Activated T-cell treated with anti-CD3 and anti-CD28 coated beads for 4 hours (primary cell): ENCODE measurements around the gene LPP.
A peak's percentile ranks its signal among the peaks of the same experiment; 100 is the strongest.

ENCODE experiments used
- DNase-seq: peaks from one replicate; pipeline ENCODE4 v3.0.0-alpha.2; 2020

The LPP gene

GRCh38 chr3:188780193-188781147 is 626.5 kb downstream of the LPP start:
- no peak for DNase-seq

GRCh38 chr3:188782613-188783124 is 628.7 kb downstream of the LPP start:
- DNase-seq, result no peak

DNA sequence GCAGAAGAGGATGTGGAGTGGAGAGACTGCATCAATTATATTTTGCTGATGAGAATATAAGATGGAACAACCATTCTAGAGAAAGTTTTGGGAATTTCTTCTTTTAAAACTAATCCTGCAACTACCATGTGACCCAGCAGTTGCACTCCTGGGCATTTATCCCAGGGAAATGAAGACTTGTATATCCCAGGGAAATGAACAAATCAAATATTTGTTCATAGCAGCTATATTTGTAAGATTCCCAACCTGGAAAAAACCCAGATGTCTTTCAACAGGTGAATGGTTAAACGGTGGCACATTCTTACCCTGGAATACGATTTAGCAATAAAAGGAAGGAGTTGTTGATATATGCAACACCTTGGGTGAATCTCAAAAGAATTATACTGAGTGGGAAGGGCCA is 632.5 kb downstream of the LPP start:
- no peak for DNase-seq

GRCh38 chr3:188788621-188789081 is 634.7 kb downstream of the LPP start:
- peak; percentile 52 for DNase-seq

DNA sequence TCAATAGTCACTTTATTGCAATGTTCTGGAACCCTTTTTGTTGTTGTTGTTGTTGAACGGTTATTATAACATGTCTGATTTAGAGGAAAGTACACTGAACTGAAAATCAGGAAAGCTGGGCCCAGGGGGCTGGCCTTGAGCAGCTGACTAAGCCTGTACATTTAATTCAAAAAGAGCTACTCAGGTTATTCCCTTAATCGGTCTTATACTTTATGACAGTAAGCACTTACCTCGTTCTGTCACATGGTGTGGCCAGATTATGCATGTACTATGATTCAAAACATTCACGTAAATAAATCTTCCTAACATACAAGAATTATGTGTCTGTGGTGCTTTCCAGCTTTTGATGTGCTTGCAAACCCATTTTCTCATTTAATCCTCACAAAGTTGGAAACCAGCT is 635.3 kb downstream of the LPP start:
- no peak for DNase-seq

DNA sequence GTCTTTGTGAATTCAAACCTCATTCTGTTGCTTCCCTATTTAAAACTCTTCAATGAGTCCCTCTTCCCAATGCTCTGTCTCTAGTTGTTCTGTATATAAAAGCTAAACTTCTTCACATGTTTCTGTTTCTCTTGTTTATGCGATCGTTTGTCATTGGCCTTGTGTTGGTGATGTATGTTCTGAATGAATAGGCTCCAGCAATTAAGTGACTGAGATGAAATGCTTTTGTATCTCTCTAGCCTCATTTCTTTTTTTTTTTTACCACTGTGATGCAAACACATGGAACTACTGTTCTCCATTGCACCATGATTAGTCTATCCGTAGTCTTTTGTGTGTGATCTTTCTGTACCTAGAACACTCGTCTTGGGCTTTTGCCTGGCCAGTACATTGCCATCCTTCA is 637.4 kb downstream of the LPP start:
- DNase-seq, result no peak

DNA sequence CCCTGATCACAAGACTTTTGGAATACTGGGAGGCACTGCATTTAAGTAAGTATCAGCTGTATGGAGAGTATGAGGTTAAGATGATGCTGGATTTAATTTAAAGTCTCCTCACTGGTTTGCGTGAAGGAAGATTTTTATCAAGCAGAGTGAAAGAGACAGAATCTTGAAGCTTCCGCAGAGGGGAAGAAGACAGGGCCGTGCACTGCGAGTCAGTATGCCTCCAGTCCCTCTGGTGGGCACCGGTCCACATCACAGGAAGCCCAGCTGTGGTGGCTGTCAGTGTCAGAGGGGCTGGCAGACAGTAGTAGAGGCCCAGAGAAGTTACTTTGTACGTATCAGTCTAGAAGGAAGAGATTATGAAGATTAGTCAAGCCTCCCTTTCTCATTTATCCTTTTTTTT is 638.8 kb downstream of the LPP start:
- DNase-seq, result no peak

- no peak for DNase-seq
Observed at GRCh38 chr3:188796122-188796631, 642.2 kb downstream of the LPP start.

GRCh38 chr3:188797045-188797444 is 643.1 kb downstream of the LPP start:
- DNase-seq, result no peak

DNA sequence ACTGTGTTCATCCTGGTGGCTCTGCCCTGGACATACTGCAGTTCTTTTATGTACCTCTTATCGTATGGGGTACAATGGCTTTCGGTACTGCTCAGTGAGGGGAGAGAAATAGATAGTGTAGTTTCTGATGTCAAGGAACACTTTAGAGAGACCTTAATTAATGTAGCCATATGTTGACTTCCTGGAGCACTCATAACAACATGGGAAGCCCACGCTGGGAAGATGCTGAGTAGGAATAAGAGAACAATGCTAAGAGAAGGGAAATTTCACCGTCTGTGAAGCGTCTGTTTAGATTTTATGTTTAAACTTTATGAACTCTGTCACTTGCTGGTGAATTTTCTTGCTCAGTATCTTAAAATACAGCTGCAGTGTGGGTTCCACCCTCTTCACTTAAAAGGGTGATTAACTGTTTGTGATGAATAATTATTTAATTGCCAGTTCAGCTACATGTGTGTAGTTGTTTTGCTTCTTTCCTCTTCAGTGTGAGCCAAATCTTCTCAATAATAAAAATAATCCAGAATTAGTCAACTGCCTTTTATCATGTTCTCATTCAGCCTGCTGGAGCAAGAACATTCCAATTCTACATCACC is 644.7 kb downstream of the LPP start:
- no peak for DNase-seq

- DNase-seq, result no peak
Observed at GRCh38 chr3:188801393-188801792, 647.4 kb downstream of the LPP start.

DNA sequence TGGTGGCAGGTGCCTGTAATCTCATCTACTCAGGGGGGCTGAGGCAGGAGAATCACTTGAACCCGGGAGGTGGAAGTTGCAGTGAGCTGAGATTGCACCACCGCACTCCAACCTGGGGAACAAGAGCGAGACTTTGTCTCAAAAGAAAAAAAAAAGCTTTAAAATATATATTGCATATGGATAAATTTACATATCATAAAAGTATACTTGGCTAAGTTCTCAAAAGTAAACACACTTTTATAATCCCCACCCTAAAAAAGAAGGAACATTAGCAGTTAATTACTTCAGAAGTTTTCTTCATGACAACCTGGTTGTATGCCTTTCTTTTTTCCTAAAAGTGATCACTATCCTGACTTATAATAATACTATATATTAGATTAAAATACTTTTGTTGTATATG is 648.7 kb downstream of the LPP start:
- no peak for DNase-seq

DNA sequence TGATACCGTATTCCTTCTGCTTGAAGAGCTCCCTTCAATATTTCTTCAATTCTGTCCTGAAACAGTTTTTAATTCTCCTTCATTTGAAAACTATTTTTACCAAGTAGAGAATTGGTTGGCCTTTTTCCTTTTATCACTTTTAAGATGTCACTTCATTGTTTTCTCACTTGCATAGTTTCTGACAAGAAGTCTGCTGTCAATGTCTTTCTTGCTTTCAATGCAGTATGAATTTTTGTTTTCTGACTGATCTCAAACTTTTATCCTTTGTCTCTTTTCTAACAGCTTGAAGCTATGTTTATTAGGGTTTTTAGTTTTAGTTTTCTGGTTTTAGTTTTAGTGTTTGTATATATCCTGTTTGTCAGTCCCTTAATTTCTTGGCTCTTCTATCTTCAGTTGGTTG is 653.0 kb downstream of the LPP start:
- no peak for DNase-seq

DNA sequence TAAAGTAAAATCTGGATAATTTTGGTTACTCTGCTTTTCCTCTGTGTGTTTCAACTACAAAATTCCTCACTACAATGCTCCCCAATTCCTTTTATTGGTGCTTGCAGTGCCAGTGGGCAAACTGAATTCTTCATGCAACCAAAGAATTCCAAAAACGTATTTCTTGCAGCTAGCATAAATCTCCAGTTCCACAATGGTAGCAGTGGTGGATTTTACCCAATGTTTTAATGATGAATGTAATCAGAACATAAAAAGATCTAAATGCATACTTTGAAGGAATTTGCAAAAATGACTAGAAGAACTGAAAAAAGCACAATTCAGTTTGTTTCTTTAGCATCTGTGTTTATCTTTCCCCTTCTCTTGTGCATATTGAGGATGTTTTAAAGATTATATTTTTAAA is 658.2 kb downstream of the LPP start:
- no peak for DNase-seq

DNA sequence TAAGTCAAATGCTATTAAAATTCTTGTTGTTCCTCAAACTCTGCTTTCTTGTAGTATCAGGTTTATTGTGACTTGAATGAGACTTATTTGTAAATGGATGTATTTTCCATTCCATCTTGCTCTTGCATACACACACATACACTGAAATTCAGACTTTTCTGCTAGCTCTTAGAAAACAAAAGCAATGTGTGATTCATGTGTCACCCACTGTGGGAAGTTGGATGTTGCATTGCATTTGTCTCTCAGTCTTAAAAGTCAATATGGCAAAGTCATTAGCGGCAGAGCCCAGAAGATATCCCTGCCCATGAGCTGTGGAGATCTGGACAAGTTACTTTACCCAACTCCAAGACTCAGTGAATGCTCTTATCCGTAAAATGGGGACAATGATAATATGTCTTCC is 660.6 kb downstream of the LPP start:
- no peak for DNase-seq

DNA sequence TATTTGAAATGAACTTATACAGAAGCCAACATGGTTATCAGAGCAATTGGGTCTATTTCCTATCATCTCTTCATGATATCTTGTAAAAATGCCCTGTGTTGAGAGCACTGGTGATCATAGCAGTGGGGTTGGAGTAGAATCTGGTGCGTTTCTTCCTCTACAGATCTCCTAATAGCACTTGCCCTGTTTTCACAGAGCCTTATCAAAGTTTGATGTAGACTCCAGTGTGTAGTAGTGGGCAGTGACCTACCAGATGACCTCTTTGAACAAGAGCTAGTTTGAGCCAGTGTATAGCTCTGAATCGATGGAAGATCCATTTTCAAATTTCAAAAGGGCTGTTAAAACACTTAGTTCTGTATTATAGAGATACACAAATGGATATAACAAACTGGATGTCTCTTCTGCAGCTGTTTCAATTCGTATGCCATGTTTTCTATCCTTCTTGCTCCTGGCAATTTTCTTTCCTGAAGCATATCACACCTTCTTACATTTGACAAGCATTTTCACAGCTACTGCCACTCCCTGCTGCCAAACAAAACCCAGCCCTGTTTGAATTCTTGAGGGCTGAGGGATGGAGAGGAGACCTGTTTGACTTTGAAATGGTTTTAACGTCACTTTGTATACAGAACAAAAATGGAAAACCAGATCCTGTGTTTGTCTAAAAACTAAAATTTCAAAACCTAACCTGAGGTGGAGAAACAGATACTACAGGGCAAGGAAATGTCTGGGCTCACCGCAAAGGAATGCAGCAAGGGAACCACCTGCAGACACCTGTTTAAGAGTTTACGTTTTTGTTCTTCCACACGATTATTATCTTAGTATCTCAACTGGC is 663.4 kb downstream of the LPP start:
- DNase-seq, result no peak

DNA sequence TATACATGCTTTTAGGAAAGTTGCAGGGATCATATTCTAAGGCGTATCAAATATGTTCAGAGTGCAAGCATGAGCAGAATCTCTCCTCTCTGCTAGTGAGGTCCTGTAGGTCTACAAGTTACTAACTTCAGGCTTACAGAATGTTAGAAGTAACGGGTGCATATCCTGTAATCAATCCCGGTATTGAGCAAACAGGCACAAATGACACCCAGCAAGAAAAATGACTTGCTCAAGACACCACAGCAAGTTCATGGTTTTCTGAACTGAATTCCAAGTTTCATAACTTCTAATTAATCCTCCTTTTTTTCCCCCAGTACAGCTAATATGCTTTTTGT is 663.9 kb downstream of the LPP start:
- no peak for DNase-seq

- no peak for DNase-seq
Observed at GRCh38 chr3:188818282-188818681, 664.3 kb downstream of the LPP start.

DNA sequence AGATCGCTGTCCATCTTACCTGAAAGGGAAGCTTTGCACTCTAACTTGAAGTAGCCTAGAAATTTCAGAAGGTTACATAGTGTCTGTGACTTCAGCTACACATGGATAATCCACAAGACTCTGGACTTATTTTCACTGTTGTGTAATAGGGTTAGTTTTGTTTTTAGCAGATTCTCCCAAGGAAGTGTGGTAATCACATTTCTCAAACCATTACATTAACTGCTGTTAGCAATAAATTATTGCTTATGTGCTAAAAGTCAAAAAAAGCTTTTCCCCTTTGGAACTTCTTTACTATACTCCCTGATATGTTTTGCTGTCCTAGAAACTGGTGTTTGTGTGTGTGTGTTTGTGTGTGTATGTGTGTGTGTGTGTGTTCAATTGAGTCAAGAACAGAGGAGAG is 666.0 kb downstream of the LPP start:
- DNase-seq, result no peak

GRCh38 chr3:188822004-188822403 is 668.0 kb downstream of the LPP start:
- no peak for DNase-seq

- DNase-seq, result no peak
Observed at GRCh38 chr3:188822411-188822810, 668.5 kb downstream of the LPP start.

- DNase-seq, result no peak
Observed at GRCh38 chr3:188824566-188824965, 670.6 kb downstream of the LPP start.

DNA sequence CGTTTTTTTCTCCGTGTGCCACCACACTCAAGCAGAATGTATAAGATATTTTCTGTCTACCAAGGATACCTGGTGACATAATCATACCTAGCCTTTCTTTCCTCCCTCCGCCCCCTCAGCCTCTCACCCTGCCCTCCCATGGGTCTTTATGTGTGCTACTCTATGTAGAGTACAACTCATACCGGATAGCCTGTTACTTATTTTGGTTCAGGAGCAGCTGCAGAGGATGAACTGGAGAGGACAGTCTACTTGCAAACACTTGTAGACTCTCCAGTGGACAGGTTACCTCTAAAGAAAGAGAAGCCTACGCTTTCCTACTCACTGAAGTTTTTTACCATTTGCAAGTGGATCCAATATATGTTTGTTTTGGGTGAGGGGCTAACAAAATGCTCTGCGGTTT is 671.9 kb downstream of the LPP start:
- DNase-seq, result no peak
